Left cardiac atrium (tissue), 4 donors: Measurements from ENCODE around the gene HES7. TPM values are rescaled to one million over a fixed set of nuclear protein-coding genes. Genes with fewer than 3 reads are reported as not detected.

Experiments
- ATAC-seq, 2 donors: fragments of 200-7000 bp; cut with Tn5 transposase; one replicate each; pipeline ENCODE4 v1.9.1; 2020; ENCODE audit warnings: mild to moderate bottlenecking in 2 of 2, moderate library complexity in 2 of 2
- DNase-seq: peaks from one replicate; pipeline ENCODE4 v3.0.0-alpha.2; 2020
- intact Hi-C, 2 donors: fragments of 100-400 bp; cut with DNase I; formaldehyde crosslinking; loops; one replicate each; pipeline versions ENCODE4 v1.14.1 to v1.15.1; 2022 to 2023
- total RNA-seq, 2 donors: library from RNA; stranded (reverse); fragmentation: NEBNext Ultra II Directional; extraction: Animal tissue kit (Norgen Biotek cat#: 25700); gene quantifications; one replicate each; pipeline ENCODE4 v1.2.1, GENCODE V29; 2021
- donor health status: DM: no; HTN: yes; CAD: no.
- donor health status: DM: no; HTN: yes; CAD: no; lungs with severe emphysema.
- donor health status: DM: yes; HTN: yes; CAD: no.
- donor health status: Dilated cardiomyopathy.

Gene HES7
- total RNA-seq, 2 donors from 2014 or later, result 0.38 to 0.47 TPM

DNA sequence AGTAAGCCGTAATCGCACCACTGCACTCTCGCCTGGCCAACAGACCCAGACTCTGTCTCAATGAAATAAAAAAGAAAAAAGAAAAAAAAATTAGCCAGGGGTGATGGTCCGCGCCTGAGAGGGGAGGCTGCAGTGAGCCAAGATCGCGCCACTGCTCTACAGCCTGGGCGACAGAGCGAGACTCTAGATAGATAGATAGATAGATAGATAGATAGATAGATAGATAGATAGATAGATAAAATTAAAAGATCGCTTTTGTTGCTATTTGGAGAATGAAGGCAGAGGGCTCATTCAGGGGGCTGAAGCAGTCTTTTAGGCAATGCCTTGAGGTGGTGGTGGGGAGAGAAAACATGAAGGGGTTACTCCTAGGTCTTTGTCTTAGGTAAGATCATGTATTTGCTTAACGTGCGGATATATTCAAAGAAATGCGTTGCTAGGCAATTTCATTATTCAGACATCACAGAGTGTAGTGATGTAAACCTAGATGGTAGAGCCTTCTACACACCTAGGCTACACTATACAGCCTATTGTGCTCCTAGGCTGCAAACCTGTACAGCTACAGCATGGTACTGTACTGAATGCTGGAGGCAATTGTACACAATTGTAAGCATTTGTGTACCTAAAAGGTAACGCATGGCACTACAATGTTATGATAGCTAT, 4.3 kb upstream of the HES7 start:
- intact Hi-C loops, result no loop called here
- no peak for DNase-seq
- no peak for ATAC-seq

DNA sequence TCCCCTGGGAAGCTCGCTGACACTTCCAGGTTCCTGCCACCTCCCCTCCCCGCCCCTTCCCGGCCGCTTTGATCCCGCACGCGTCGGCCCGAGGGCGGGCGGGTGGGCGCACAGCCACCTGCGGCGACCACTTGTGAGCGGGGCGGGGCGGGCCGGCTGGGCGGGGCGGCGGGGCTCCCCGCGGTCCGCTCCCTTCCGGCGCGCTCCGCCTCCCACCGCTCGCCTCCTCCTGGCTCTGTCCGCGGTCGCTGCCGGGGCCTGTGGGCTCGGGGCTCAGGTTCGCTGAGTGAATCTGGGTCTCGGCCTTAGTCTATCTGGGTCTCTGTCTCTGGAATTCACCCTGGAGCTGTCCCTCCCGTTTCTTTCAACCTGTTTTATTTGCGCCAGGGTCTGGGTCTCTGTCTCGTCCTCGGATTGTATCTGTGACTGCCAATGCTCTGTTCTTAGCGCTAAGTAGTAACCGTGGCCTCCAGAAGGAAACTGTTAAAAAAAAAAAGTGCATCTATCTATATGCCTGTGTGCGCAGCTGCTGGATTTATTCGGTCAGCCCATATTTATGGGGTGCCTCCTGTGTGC, 2.7 kb upstream of the HES7 start:
- DNase-seq (no peak), ATAC-seq (peak; percentile 62 to 68)
- intact Hi-C loops, result no loop called here

DNA sequence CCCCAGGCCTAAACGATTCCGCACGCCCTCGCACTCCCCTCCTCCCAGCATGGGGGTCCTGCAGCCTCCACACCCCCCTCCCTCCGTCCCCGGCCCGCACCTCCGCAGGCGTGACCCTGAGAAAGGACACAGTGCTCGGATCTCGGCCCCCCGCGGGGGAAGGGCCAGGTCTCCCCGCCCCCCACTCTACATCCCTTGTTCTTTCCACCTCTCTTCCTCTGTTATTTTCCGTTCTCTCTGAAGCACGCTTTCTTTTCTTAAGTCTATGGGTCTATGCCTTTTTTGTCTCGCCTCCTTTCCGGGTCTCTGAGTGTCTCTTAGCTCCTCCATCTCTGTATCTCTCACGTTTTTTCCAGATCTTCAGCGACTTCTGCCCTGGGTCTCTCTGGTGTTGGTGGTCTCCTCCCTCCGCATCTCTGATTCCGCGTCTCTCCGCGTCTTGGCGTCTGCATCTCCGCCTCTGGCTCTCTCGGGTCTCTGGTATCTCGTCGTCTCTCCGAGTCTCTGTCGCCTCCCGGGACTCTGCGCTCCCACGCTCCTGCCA, 2.1 kb upstream of the HES7 start:
- ATAC-seq, result peak; percentile 2 to 4

DNA sequence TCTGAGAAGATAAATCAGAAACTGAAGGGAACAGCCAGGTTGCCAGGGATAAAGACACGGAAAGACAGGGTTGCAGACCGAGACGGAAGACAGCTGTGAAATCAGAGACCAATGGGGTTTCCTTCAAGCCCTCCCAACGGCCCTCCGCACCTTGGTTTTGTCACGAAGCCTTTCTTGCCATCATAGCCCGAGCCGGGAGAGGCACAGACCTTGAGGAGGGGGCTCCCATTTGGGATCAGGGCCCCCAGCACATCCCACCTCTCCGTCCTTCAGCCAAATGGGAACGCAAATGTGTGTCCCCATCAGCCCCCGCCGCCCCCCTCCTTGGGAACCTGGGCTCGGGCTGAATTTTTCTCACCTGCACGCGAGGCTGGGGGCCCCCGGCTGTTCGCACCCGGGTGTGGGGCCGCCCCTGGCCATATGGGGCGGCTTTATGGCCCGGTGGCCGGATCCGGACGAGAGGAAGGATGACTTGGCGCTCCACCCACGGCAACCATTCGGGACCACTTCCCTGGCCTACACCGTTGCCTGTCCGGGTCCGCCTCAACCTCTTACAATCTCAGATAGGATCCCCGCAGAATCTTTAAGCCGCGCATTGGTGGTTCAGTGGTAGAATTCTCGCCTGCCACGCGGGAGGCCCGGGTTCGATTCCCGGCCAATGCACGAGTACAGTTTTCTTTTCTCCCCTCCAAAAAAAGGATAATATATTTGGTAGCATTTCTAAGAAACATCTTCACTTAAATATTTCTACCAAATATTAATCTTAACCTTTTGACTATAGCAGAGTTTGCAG, 1.4 kb upstream of the HES7 start:
- intact Hi-C loops, result no loop called here
- ATAC-seq (peak; percentile 51 to 54), DNase-seq (peak; percentile 72)

More for the DNA sequence above, 2.1 kb upstream of the HES7 start:
- intact Hi-C loops, result no loop called here
- no peak for DNase-seq

DNA sequence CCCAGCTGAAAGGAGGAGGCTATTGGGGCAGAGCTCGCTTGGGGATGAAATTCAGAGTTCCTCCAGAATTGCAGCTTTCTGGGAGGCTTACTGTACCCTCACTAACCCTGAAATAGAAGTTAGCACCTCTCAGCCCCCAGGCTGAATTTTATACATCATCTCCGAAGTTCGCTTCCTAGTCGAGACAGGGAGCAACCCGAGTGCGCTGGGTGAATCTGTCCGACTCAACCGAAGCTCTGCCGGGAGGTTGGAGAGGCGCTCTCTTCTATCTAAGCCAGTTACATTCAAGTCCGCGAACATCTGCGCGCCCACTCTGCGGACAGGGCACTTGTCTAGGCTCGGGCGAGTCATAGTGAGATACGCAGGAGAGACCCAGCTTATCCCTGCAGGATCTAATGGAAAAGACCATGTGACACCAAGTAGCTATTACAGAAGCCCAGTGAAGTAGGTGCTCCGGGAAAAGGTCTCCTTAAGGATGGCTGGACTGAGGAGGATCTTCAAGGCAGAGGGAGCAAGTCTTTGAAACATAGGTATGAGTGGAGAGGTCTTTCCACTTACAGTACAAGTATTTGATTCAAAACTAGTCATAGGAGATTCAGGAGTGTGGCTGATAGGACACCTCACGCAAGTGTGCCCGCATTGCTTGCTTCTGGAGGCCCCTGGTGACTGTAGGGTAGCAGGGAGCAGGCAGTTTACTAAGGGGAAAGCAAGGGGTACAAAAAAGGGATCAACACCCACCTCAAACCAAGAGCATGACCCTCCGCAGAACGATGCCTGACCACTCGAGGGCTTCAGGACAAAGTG, 646 bp upstream of the HES7 start:
- intact Hi-C loops, result loop anchor here (5.0 kb wide), 2 partner anchors 33 to 103 kb away; no protein-coding TSS in a partner anchor
- ATAC-seq, result no peak
- DNase-seq, result no peak

DNA sequence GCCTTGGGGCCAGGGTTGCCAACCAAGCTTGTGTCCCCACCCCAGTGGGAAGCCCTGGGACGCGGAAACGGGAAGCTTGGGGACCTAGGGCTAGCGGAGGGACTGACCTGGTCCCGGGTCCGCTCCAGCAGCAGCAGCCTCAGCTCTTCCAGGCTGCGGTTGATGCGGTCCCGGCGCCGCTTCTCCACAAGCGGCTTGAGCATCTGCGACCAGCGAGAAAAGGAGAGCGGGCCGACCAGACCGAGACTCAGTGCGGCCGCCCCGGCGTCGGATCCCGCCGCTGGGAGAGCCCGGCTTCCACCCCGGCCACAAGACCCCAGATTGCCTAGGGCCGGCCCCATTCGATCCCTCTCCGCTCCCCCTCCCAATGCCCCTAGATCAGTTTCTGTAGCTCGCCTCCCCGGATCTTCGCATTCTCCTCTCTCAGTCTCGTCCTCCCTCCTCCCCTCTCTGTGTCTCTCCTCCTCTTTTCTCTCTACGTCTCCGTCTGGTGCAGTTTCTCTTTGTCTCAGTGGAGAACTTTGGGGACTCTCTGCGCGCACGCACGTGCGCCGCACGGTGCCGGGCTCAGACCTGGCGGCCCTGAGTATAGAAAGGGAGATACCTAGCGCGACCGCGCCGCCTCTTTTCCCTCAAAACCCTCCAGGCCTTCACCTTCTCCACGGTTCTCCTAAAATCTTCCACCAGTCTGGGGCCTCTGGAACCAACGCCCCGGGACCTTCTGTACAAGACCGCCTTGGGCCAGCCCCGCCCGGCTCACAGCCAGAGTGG, 797 bp downstream of the HES7 start:
- ATAC-seq (no peak), DNase-seq (no peak)
- intact Hi-C loops, result loop anchor here (5.0 kb wide), 2 partner anchors 34 to 104 kb away; no protein-coding TSS in a partner anchor

DNA sequence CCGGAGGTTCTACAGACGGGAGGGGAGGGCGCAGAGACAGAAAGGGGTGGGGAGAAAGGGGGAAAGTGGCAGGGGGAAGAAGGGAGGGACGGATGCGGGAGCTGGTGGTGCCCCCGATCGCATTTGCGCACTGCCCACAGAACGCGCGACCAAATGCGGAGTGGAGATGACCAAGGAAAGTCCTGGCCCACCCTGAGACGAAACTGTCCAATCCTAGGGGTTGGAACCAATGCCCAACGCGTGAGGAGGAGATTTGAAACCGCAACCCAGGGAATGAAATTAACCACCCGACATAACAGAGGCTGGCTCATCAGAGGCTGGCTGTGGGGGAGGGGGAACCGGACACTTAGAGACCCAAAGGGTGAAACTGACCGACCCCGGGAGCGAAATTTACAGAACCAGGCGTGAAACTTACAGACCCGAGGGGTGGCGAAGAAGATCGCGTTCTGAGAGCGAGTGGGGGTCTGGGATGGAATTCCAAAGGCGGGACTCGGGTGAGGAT, 1.4 kb downstream of the HES7 start:
- no peak for ATAC-seq
- no peak for DNase-seq
- intact Hi-C loops, result loop anchor here (5.0 kb wide), 2 partner anchors 35 to 105 kb away; no protein-coding TSS in a partner anchor

DNA sequence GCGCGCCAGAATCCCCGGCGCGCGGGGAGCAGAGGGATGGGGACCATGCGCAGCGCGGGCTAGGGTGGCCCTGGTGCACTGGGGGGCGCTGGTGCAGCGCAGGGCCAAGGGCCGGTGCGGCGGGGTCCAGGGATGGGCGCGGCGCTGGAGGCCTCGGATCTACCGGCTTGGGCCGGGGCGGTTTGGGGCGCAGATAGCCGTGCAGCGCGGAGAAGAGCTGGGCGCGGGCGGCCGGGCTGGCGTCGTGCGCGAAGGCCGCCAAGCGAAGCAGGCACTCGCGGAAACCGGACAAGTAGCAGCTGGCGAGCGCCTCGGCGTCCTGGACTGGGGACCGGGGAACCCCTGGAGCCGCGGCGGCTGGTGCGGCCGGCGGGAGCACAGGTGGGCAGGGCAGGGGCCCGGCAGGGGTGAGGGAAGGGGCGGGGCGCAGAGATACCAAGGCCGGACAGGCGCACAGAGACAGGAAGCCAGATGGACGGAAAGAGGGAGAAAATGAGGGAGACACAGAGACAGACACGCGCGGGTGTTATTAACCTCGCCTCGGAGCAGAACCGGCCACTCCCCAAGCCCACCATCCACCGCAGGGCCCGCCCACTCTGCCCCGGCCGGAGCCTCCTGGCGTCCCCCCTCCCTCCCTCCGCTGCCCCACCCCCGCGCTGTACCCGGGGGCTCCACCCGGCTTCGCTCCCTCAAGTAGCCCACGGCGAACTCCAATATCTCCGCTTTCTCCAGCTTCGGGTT, 2.1 kb downstream of the HES7 start:
- ATAC-seq (peak; percentile 6 to 29), DNase-seq (no peak)
- intact Hi-C loops, result loop anchor here (5.0 kb wide), 2 partner anchors 35 to 105 kb away; no protein-coding TSS in a partner anchor

DNA sequence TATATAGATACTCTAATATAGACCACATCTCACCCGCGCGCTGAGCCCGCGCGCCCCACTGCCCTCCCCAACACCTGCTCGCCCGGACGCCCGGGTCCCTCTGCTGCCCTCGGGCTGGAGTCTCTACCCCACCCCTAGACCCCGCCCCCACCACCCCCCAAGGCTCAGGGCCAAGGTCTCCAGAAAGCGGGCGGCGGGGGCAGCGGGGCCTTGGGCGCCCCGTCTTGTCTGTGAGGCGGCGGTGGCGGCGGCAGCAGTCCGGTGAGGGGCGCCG, 2.6 kb downstream of the HES7 start:
- DNase-seq, result no peak
- ATAC-seq, result no peak
- intact Hi-C loops, result loop anchor here (5.0 kb wide), 2 partner anchors 36 to 106 kb away; no protein-coding TSS in a partner anchor

DNA sequence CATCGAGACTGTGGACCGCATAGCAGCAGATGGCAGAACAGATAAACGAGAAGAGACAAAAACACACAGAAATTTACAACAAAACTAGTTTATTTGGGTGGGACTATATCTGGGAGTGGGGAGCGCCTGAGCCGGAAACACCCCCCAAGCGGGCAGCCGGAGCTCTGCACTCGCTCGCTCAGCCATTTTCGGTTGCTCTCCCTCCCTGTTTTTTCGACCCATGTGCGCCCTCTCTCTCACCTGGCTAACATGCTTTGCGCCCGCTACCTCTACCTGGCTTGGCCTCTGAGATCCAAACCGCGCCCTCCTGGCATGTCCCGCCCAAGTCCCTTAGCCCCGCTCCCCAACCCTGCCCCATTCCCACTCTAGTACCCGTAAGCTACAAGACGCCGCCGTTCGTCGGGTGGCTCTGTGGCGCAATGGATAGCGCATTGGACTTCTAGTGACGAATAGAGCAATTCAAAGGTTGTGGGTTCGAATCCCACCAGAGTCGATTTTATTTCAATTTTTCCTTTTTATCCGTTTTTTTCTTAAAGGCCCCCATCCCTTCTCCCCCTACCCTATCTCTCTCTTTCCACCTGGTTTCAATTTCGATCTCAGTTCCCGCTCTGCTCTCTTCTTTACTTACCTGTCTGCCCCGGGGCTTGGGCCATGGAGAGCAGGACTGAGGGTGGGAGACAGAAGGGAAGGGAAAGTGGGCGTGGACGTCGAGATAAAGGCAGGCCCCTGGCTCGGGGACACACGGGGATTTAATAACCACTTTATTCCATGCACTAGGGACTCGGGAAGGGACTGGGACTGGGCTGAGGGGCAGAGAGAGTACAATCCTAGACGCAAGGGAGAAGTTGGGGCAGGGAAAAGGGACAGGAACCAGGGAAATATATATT, 3.1 kb downstream of the HES7 start:
- ATAC-seq (peak in 1 of 2 donors; percentile 15), DNase-seq (peak; percentile 67)
- intact Hi-C loops, result loop anchor here (5.0 kb wide), 2 partner anchors 37 to 107 kb away; no protein-coding TSS in a partner anchor

DNA sequence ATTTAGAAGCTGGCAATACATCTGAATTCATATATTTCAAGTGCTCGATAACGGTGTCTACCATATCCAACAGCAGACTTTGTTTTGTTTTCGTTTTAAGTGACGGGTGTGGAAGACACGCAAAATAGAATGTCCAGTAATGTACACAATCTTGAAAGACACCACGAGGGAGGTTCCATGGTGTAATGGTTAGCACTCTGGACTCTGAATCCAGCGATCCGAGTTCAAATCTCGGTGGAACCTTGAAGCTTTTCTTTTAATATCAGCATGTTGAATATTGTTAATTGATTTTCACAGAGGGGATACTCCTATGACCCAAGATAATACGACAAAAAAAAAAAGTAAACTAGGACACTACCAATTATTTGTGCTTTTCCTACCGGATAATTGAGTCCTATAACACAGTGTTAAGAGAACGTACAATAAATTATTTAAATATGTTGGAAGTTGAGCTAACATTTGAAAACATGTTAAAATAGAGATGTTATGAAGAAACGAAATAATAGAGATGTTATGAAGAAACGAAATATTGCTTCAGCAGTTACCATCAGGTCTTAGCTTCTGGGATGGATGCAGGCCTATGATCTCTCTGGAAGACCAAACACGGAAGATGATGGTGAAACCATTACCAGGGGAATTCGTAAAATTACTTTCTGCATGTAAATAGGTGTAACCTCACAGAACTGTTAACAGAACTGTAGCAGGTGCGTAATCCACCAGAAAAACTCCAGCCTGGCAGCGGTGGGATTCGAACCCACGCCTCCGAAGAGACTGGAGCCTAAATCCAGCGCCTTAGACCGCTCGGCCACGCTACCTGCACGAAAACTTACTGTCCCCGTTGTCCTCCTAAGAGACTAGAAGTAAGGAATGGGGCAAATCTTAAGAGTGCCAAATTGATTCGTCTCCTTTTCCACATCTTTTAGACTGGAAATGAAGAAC, 4.1 kb downstream of the HES7 start:
- intact Hi-C loops, result loop anchor here (1.0 to 5.0 kb wide), 4 partner anchors 37 to 107 kb away; no protein-coding TSS in a partner anchor
- ATAC-seq (peak; percentile 64), DNase-seq (peak; percentile 77)

DNA sequence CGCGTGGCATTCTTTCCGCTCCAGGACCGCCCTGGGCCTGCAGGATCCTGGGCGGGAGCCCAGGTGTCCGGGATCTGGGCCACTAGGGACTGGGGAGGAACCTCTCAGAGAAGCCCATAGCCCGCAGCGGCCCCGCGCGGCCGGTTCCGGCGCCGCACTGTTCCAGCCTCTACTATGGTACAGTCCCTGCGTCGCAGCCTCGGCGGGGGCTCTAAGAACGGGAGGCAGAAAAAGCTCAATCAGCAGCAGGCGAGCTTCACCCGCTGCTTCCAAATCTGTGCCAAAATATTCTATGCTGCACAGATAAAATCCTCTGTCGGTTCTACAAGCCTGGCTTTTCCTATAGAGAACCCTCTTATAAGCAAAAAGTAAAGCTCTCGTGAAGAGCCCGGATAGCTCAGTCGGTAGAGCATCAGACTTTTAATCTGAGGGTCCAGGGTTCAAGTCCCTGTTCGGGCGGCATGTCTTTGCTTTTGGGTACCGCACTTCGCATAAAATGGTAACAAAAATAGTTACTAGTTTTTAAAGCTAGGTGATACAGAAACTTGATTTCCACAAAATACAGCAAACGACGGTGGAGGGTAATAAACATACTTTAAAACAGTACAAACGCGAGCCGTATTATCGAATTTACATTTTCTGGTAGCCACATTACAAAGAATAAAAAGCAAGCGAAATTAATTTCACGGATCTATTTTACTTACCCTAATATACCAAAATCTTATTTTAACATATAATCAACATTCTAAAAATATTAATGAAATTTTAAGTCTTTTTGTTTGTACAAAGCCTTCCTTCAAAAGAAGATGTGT, 4.9 kb downstream of the HES7 start:
- ATAC-seq (peak; percentile 80 to 81), DNase-seq (peak; percentile 91)
- intact Hi-C loops, result loop anchor here in 1 of 2 donors (1.0 kb wide), 2 partner anchors 67 to 102 kb away; no protein-coding TSS in a partner anchor

DNA sequence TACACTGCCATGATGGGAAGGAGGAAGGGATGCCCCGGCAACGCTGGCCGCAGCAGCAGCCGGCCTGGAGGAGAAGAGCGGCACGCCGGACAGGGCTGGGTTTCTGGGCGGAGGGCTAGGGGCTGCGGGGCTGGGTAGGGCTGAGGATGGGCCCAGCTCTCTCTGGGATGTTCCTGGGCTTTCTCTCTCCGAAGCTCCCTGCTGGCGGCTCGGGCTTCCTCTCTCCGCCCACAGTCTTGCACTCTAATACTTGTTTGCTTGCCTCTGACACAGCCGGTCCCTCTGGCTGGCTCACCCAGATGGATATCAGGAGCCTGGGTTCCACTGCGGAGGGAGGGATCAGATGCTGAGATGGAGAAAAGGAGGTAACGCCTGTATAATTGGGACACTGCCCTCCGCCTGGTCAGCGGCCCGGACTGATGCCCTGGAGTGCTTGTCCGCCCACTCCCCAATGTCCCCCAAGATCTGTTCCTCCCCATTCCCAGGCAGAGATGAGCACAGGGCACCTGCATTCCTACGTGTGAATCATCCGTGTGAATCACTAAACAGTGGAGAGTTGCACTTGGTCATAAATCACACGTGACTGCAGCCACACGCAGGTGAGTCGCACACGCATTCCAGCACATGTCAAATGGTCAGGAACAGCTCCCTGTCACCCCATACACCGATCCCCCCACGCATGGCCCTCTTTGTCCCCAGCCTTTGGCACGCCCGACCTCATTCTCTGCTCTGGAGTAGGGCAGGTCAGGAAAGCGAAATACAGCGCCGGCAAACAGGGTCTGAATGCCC, 5.7 kb downstream of the HES7 start, which contains the start of gene ALOXE3:
TSS of gene ALOXE3 (minus strand) at position 535 of the 789 bp plus-strand sequence. CDS start at position 11, 524 bp downstream.
- peak in 1 of 2 donors; percentile 11 for ATAC-seq
- no peak for DNase-seq
- intact Hi-C loops, result no loop called here
